IMR-90 (cell line): Measurements from ENCODE around the gene COL9A3. TPM values are rescaled to one million over a fixed set of nuclear protein-coding genes. Genes with fewer than 3 reads are reported as not detected.

Experiments
- ATAC-seq: fragments of 200-7000 bp; cut with Tn5 transposase; 2 replicates; pipeline ENCODE4 v1.9.1; 2020; ENCODE audit warnings: low read depth, mild to moderate bottlenecking, moderate library complexity
- BruUV-seq: library from RNA; stranded (reverse); fragments of 400-500 nt; replicated peaks from 2 replicates; lab custom pipeline; 2021; lab: Mats Ljungman, UMichigan
- CTCF ChIA-PET: fragments of 300-600 bp; formaldehyde crosslinking; extraction: SDS; loops from one replicate; lab custom pipeline; 2021; ENCODE audit warnings: antibody characterized with exemption; lab: Yijun Ruan, JAX
- POLR2A ChIA-PET: fragments of 300-600 bp; sonication (Branson Sonifier 250); formaldehyde crosslinking; loops from one replicate; lab custom pipeline; 2022; ENCODE audit warnings: antibody characterized with exemption; ENCODE audit not compliant: unreplicated experiment; lab: Charles Lee
- DNase-seq: peaks from one replicate; pipeline ENCODE4 v3.0.0; 2013
- H2AFZ ChIP-seq: replicated peaks from 2 replicates; pipeline ENCODE3; 2013; ENCODE audit warnings: low read length, mild to moderate bottlenecking; ENCODE audit not compliant: poor library complexity
- H2AK5ac ChIP-seq: 2 replicates; pipeline ENCODE4 v1.6.1; 2013; ENCODE audit warnings: low read depth, low read length, inconsistent platforms
- H2AK9ac ChIP-seq: replicated peaks from 2 replicates; pipeline ENCODE3; 2013; ENCODE audit warnings: mild to moderate bottlenecking, low read depth, low read length, moderate library complexity; ENCODE audit not compliant: poor library complexity
- H2BK120ac ChIP-seq: 2 replicates; pipeline ENCODE4 v1.6.1; 2013; ENCODE audit warnings: low read depth, low read length, inconsistent platforms
- H2BK15ac ChIP-seq: 3 replicates; pipeline ENCODE4 v1.6.1; 2013; ENCODE audit warnings: low read depth, low read length, inconsistent platforms
- H2BK20ac ChIP-seq: 2 replicates; pipeline ENCODE4 v1.6.1; 2013; ENCODE audit warnings: low read depth, mild to moderate bottlenecking, inconsistent platforms, low read length, moderate library complexity
- H2BK5ac ChIP-seq: 2 replicates; pipeline ENCODE4 v1.6.1; 2013; ENCODE audit warnings: mild to moderate bottlenecking, low read depth, low read length, inconsistent platforms; ENCODE audit not compliant: poor library complexity, severe bottlenecking
- H3K14ac ChIP-seq: replicated peaks from 2 replicates; pipeline ENCODE4 v1.6.1; 2013; ENCODE audit warnings: low read depth, low read length, inconsistent platforms
- H3K18ac ChIP-seq: 2 replicates; pipeline ENCODE4 v1.6.1; 2013; ENCODE audit warnings: low read depth, low read length, control low read depth
- H3K23ac ChIP-seq: 2 replicates; pipeline ENCODE4 v1.6.1; 2013; ENCODE audit warnings: low read depth, low read length, inconsistent platforms
- H3K27ac ChIP-seq: 2 replicates; pipeline ENCODE4 v1.5.1; 2013; ENCODE audit warnings: mild to moderate bottlenecking, control low read depth, low read length; ENCODE audit not compliant: insufficient read depth
- H3K27me3 ChIP-seq: 2 replicates; pipeline ENCODE4 v1.6.1; 2013; ENCODE audit warnings: low read length; ENCODE audit not compliant: control insufficient read depth, insufficient read depth
- H3K36me3 ChIP-seq: 2 replicates; pipeline ENCODE4 v1.6.1; 2013; ENCODE audit warnings: low read length, mixed read lengths; ENCODE audit not compliant: control insufficient read depth, insufficient read depth
- H3K4ac ChIP-seq: 2 replicates; pipeline ENCODE4 v1.6.1; 2013; ENCODE audit warnings: low read depth, low read length, inconsistent platforms
- H3K4me1 ChIP-seq: 2 replicates; pipeline ENCODE4 v1.6.1; 2013; ENCODE audit warnings: low read length, mixed read lengths; ENCODE audit not compliant: control insufficient read depth, insufficient read depth
- H3K4me2 ChIP-seq: 2 replicates; pipeline ENCODE4 v1.6.1; 2013; ENCODE audit warnings: low read depth, mild to moderate bottlenecking, control low read depth, low read length, moderate library complexity
- H3K4me3 ChIP-seq: 2 replicates; pipeline ENCODE4 v1.5.1; 2013; ENCODE audit warnings: low read depth, mild to moderate bottlenecking, control low read depth, low read length, moderate library complexity; ENCODE audit not compliant: insufficient read depth
- H3K56ac ChIP-seq: 2 replicates; pipeline ENCODE4 v1.6.1; 2013; ENCODE audit warnings: low read length, inconsistent platforms; ENCODE audit not compliant: insufficient read depth; ENCODE audit errors: extremely low read depth
- H3K79me1 ChIP-seq, 2 experiments: 2 replicates each; pipeline ENCODE4 v1.6.1; 2013; ENCODE audit warnings: low read length in 2 of 2, inconsistent platforms in 1 of 2, low read depth in 1 of 2
- H3K9ac ChIP-seq: 2 replicates; pipeline ENCODE4 v1.6.1; 2013; ENCODE audit warnings: low read depth, low read length, control low read depth
- H3K9me1 ChIP-seq: 2 replicates; pipeline ENCODE4 v1.6.1; 2013; ENCODE audit warnings: low read length, inconsistent platforms; ENCODE audit not compliant: insufficient read depth
- H3K9me3 ChIP-seq: 2 replicates; pipeline ENCODE4 v1.6.1; 2013; ENCODE audit warnings: low read length; ENCODE audit not compliant: control insufficient read depth, insufficient read depth
- H4K20me1 ChIP-seq: 2 replicates; pipeline ENCODE4 v1.6.1; 2013; ENCODE audit warnings: low read length, inconsistent platforms; ENCODE audit not compliant: insufficient read depth
- H4K5ac ChIP-seq: 2 replicates; pipeline ENCODE4 v1.6.1; 2013; ENCODE audit warnings: mild to moderate bottlenecking, low read depth, low read length, control low read depth
- H4K8ac ChIP-seq, 2 experiments: 2 replicates each; pipeline ENCODE4 v1.6.1; 2013; ENCODE audit warnings: low read depth in 2 of 2, low read length in 2 of 2, control low read depth in 1 of 2, inconsistent platforms in 1 of 2
- H4K91ac ChIP-seq: 2 replicates; pipeline ENCODE4 v1.6.1; 2013; ENCODE audit warnings: low read depth, low read length, inconsistent platforms; ENCODE audit not compliant: insufficient read depth
- BHLHE40 ChIP-seq: fragments of 150-350 bp; IDR thresholded peaks from 2 replicates; pipeline ENCODE4 v1.6.1; 2016; ENCODE audit warnings: mild to moderate bottlenecking, low read depth, low read length
- CEBPB ChIP-seq: IDR thresholded peaks from 2 replicates; pipeline ENCODE4 v1.6.1; 2012; ENCODE audit warnings: low read depth, low read length, improper control_type of control experiment
- CHD1 ChIP-seq: IDR thresholded peaks from 2 replicates; pipeline ENCODE4 v1.6.1; 2012; ENCODE audit warnings: low read depth, low read length, improper control_type of control experiment
- CTCF ChIP-seq: conservative IDR thresholded peaks from 2 replicates; pipeline ENCODE4 v1.5.1; 2012; ENCODE audit warnings: mild to moderate bottlenecking, low read depth, low read length, improper control_type of control experiment
- ELK1 ChIP-seq: fragments of 150-350 bp; IDR thresholded peaks from 2 replicates; pipeline ENCODE4 v1.6.1; 2016; ENCODE audit warnings: low read depth, mild to moderate bottlenecking, low read length, moderate library complexity, borderline replicate concordance
- FOS ChIP-seq: fragments of 150-350 bp; IDR thresholded peaks from 2 replicates; pipeline ENCODE4 v1.6.1; 2016; ENCODE audit warnings: low read depth, low read length
- MAFK ChIP-seq: IDR thresholded peaks from 2 replicates; pipeline ENCODE4 v1.6.1; 2012; ENCODE audit warnings: low read depth, low read length, improper control_type of control experiment
- MAZ ChIP-seq: IDR thresholded peaks from 2 replicates; pipeline ENCODE4 v1.6.1; 2012; ENCODE audit warnings: low read depth, mild to moderate bottlenecking, low read length, improper control_type of control experiment, moderate library complexity, borderline replicate concordance
- MXI1 ChIP-seq: IDR thresholded peaks from 2 replicates; pipeline ENCODE4 v1.6.1; 2012; ENCODE audit warnings: low read depth, mild to moderate bottlenecking, low read length, moderate library complexity, borderline replicate concordance
- NFE2L2 ChIP-seq: fragments of 150-350 bp; IDR thresholded peaks from 2 replicates; pipeline ENCODE4 v1.6.1; 2016; ENCODE audit warnings: low read depth, mild to moderate bottlenecking, low read length
- POLR2A ChIP-seq: IDR thresholded peaks from 2 replicates; pipeline ENCODE4 v1.6.1; 2012; ENCODE audit warnings: mild to moderate bottlenecking, low read depth, low read length
- RAD21 ChIP-seq: IDR thresholded peaks from 2 replicates; pipeline ENCODE4 v1.6.1; 2012; ENCODE audit warnings: low read length, improper control_type of control experiment
- RCOR1 ChIP-seq: IDR thresholded peaks from 2 replicates; pipeline ENCODE4 v1.6.1; 2012; ENCODE audit warnings: mild to moderate bottlenecking, low read length, improper control_type of control experiment; ENCODE audit not compliant: insufficient replicate concordance
- RFX5 ChIP-seq: IDR thresholded peaks from 2 replicates; pipeline ENCODE4 v1.8.0; 2012; ENCODE audit warnings: low read depth, mild to moderate bottlenecking, low read length, moderate library complexity
- SMC3 ChIP-seq: fragments of 150-350 bp; IDR thresholded peaks from 2 replicates; pipeline ENCODE4 v1.6.1; 2016; ENCODE audit warnings: low read depth, mild to moderate bottlenecking, antibody characterized with exemption, low read length, moderate library complexity
- USF2 ChIP-seq: fragments of 150-350 bp; IDR thresholded peaks from 2 replicates; pipeline ENCODE4 v1.6.1; 2017; ENCODE audit warnings: mild to moderate bottlenecking, antibody characterized with exemption, low read length, low read depth
- WGBS, 2 experiments: methylation state at CpG; one replicate each; pipeline versions ENCODE4 v1.1.5 to v1.1.7; 2013; ENCODE audit warnings: missing lambda C conversion rate in 2 of 2; ENCODE audit not compliant: insufficient read length in 1 of 2; ENCODE audit errors: extremely low coverage in 2 of 2; 5-methylcytosine and 5-hydroxymethylcytosine counted together
- dilution Hi-C: fragments of 300-500 bp; cut with HindIII; formaldehyde crosslinking; loops from one replicate; pipeline ENCODE4 v1.14.3; 2018; ENCODE audit warnings: low sequenced_read_pairs; ENCODE audit not compliant: unreplicated experiment
- in situ Hi-C: fragments of 300-500 bp; cut with MboI; formaldehyde crosslinking; loops from 3 replicates; pipeline ENCODE4 v1.14.3; 2019; ENCODE audit warnings: low sequenced_read_pairs, inconsistent platforms, mixed read lengths
- intact Hi-C: fragments of 100-400 bp; cut with micrococcal nuclease; formaldehyde crosslinking; loops from 2 replicates; pipeline ENCODE4 v1.10.0; 2022
- polyA plus RNA-seq, 3 experiments: library from polyadenylated mRNA; depleted of rRNA; stranded (reverse); fragments of >200 nt; gene quantifications; 2 replicates each; pipeline ENCODE4 v1.2.3, GENCODE V29; 2012; ENCODE audit warnings: low replicate concordance in 1 of 3
- total RNA-seq: library from RNA; depleted of rRNA; stranded (reverse); fragments of >200 nt; gene quantifications from 2 replicates; pipeline ENCODE4 v1.2.3, GENCODE V29; 2012

Gene COL9A3
- total and polyA plus RNA-seq, 2 of the 4 experiments (the other 2 are of a cell fraction): 0.36 to 1.4 TPM

DNA sequence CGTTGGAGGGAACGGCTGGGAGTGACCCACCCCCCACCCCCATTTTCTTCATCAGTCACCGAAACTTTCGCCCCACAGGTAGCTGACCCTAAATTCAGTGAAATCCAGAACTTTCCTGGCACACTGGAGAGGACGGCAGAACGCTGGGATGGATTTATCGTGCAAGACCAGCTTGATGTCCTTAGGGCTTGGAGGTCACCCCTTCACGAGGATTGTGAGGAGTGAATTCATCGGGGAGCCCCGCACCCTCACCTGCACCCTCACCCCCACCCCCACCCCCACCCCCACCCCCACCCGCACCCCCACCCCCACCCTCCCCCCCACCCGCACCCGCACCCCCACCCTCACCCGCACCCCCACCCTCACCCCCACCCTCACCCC, 58.1 kb downstream of the COL9A3 start:
- no peak overlapping the region for H3K4me3 ChIP-seq
- H3K27me3 ChIP-seq: 0 out of 2 replicates have a peak, but pooled peaks cover 2% of the 10 kb centered on the region
- intact Hi-C loops (no loop called here), in situ Hi-C loops (loop anchor here (10.0 kb wide), 1 partner anchor 140 kb away; no protein-coding TSS in a partner anchor), dilution Hi-C loops (no loop called here)
- no peak overlapping the region for H3K56ac ChIP-seq
- CTCF ChIA-PET: interaction anchor here (0.5 to 3.6 kb wide), 5 partner anchors 8 to 79 kb away, joined by 3 to 12 read pairs (median 5); no protein-coding TSS in a partner anchor
- H2AK9ac ChIP-seq: no peak overlapping the region
- H3K79me1 ChIP-seq: no peaks in the 10 kb centered on the region
- no peak overlapping the region for H2BK120ac ChIP-seq
- no peak overlapping the region for H2AK5ac ChIP-seq
- no peaks in the 10 kb centered on the region; the same call in 1 of the 2 replicates for H3K9me1 ChIP-seq
- H4K5ac ChIP-seq: no peak overlapping the region
- no peak overlapping the region for H2BK20ac ChIP-seq
- no CpG with 5 or more reads among the region's 14 CpGs for WGBS, 2 experiments
- no peaks in the 10 kb centered on the region for H4K20me1 ChIP-seq
- no peak overlapping the region for H3K9ac ChIP-seq
- H2AFZ ChIP-seq: no peak overlapping the region
- no peak overlapping the region for H3K18ac ChIP-seq
- no peak overlapping the region; a peak in 1 of 4 replicates for H4K8ac ChIP-seq
- H2BK15ac ChIP-seq: no peak overlapping the region
- POLR2A ChIA-PET: interaction anchor here (0.5 to 1.1 kb wide), 2 partner anchors 13 to 96 kb away, joined by 4 read pairs; partner anchors contain the start of gene TCFL5
- no peak overlapping the region for H3K23ac ChIP-seq
- TF ChIP-seq MAZ (no peak), BHLHE40 (no peak), MXI1 (no peak), CEBPB (no peak), POLR2A (no peak), CTCF (no peak), USF2 (no peak), NFE2L2 (no peak), MAFK (no peak), RFX5 (no peak), SMC3 (no peak), RCOR1 (no peak), RAD21 (no peak), ELK1 (no peak), CHD1 (no peak), FOS (no peak)
- no peak overlapping the region for H3K4me2 ChIP-seq
- H3K27ac ChIP-seq: no peak overlapping the region
- peaks cover 7% of the 10 kb centered on the region; the same call in 1 of the 2 replicates for H3K4me1 ChIP-seq
- no peaks in the 10 kb centered on the region for H3K9me3 ChIP-seq
- ATAC-seq (no peak), DNase-seq (no peak)
- BruUV-seq: no TSS peak
- no peak overlapping the region for H3K14ac ChIP-seq
- H3K4ac ChIP-seq: no peak overlapping the region
- no peak overlapping the region for H4K91ac ChIP-seq
- no peaks in the 10 kb centered on the region; the same call in 1 of the 2 replicates for H3K36me3 ChIP-seq
- H2BK5ac ChIP-seq: no peak overlapping the region
